HepG2 (cell line): ENCODE results near the gene DHRS7. TPM values are rescaled to one million over a fixed set of nuclear protein-coding genes. Genes with fewer than 3 reads are reported as not detected.

ENCODE experiments used
- ATAC-seq: fragments of 200-7000 bp; cut with Tn5 transposase; 3 replicates; pipeline ENCODE4 v1.9.1; 2020; ENCODE audit warnings: mild to moderate bottlenecking, moderate library complexity
- BruUV-seq: library from RNA; stranded (reverse); fragments of 400-500 nt; replicated peaks from 2 replicates; lab custom pipeline; 2021; lab: Mats Ljungman, UMichigan
- CTCF ChIA-PET: fragments of 300-600 bp; formaldehyde crosslinking; extraction: SDS; loops from one replicate; lab custom pipeline; 2021; ENCODE audit warnings: low total read pairs, inconsistent platforms, low intra/inter-chr PET ratio; lab: Yijun Ruan, JAX
- POLR2A ChIA-PET: fragments of 350-600 bp; sonication (Branson Sonifier 250); formaldehyde crosslinking; loops from one replicate; lab custom pipeline; 2020; ENCODE audit warnings: antibody characterized with exemption, inconsistent platforms; lab: Yijun Ruan, JAX
- DNase-seq: peaks from one replicate; pipeline ENCODE4 v3.0.0-alpha.2; 2015; ENCODE audit warnings: low spot score
- FAIRE-seq: peaks from 3 replicates; lab custom pipeline; 2011; peaks lifted over from hg19 to GRCh38; lab: Jason Lieb, UNC
- H2AFZ ChIP-seq: one replicate; pipeline ENCODE4 v1.6.1; 2011; ENCODE audit warnings: low read length, inconsistent platforms
- H3K27ac ChIP-seq: fragments of 300-600 bp; 3 replicates; pipeline ENCODE4 v1.8.0; 2011; ENCODE audit warnings: mixed run types, mild to moderate bottlenecking, mixed read lengths, low read length, inconsistent platforms; ENCODE audit not compliant: insufficient read depth; ENCODE audit errors: extremely low read length
- H3K27me3 ChIP-seq, 2 experiments: fragments of 200-600 bp in 1 of 2; 2 replicates in 1 of 2; 3 replicates in 1 of 2; pipeline versions ENCODE4 v1.6.0 to v1.8.0; 2011; ENCODE audit warnings: low read length in 2 of 2, mild to moderate bottlenecking in 2 of 2, moderate library complexity in 2 of 2, inconsistent platforms in 1 of 2; ENCODE audit not compliant: insufficient read depth in 2 of 2, control insufficient read depth in 1 of 2
- H3K36me3 ChIP-seq, 2 experiments: fragments of 200-600 bp in 1 of 2; replicated peaks in 1 of 2; 2 replicates in 1 of 2; 3 replicates in 1 of 2; pipeline versions ENCODE4 v1.5.1 to v1.8.0; 2011; ENCODE audit warnings: low read length in 2 of 2, inconsistent platforms in 1 of 2; ENCODE audit not compliant: insufficient read depth in 2 of 2, control insufficient read depth in 1 of 2
- H3K4me1 ChIP-seq: 2 replicates; pipeline ENCODE4 v1.5.1; 2012; ENCODE audit warnings: low read length, inconsistent platforms; ENCODE audit not compliant: insufficient read depth
- H3K4me2 ChIP-seq: 2 replicates; pipeline ENCODE4 v1.6.0; 2011; ENCODE audit warnings: low read depth, low read length, inconsistent platforms
- H3K4me3 ChIP-seq, 3 experiments: fragments of 200-600 bp in 1 of 3; sonication (generic), shearing (Covaris generic) in 1 of 3; replicated peaks in 1 of 3; 2 replicates each; pipeline ENCODE4 v1.5.1; 2011 to 2016; ENCODE audit warnings: low read length in 3 of 3, inconsistent platforms in 2 of 3, low read depth in 2 of 3, mild to moderate bottlenecking in 2 of 3, control low read depth in 1 of 3, mixed read lengths in 1 of 3; ENCODE audit not compliant: insufficient read depth in 1 of 3
- H3K79me2 ChIP-seq: one replicate; pipeline ENCODE4 v1.6.1; 2011; ENCODE audit warnings: low read length, inconsistent platforms; ENCODE audit not compliant: insufficient read depth
- H3K9ac ChIP-seq: 2 replicates; pipeline ENCODE4 v1.6.0; 2011; ENCODE audit warnings: mild to moderate bottlenecking, low read depth, low read length, inconsistent platforms; ENCODE audit not compliant: insufficient read depth
- H3K9me3 ChIP-seq: 2 replicates; pipeline ENCODE4 v1.5.1; 2012; ENCODE audit warnings: mild to moderate bottlenecking, low read length
- H4K20me1 ChIP-seq: 2 replicates; pipeline ENCODE4 v1.6.0; 2011; ENCODE audit warnings: inconsistent platforms, mild to moderate bottlenecking, low read length, moderate library complexity; ENCODE audit not compliant: insufficient read depth
- ADNP ChIP-seq: sonication (generic); formaldehyde crosslinking; IDR thresholded peaks from 2 replicates; pipeline ENCODE4 v1.4.0; 2020; ENCODE audit warnings: missing genetic modification reagents
- CEBPG ChIP-seq: IDR thresholded peaks from 2 replicates; pipeline ENCODE4 v1.6.1; 2016
- E2F1 ChIP-seq: sonication (generic); formaldehyde crosslinking; IDR thresholded peaks from 2 replicates; pipeline ENCODE4 v1.5.0; 2020; ENCODE audit warnings: missing genetic modification reagents
- GATA4 ChIP-seq: sonication (generic); IDR thresholded peaks from 2 replicates; pipeline ENCODE4 v1.6.1; 2016; ENCODE audit warnings: antibody characterized with exemption, low read depth, borderline replicate concordance
- GPBP1L1 ChIP-seq: sonication (generic); formaldehyde crosslinking; IDR thresholded peaks from 2 replicates; pipeline ENCODE4 v1.5.0; 2020; ENCODE audit warnings: mild to moderate bottlenecking, missing genetic modification reagents
- ISX ChIP-seq: sonication (generic); formaldehyde crosslinking; conservative IDR thresholded peaks from 2 replicates; pipeline ENCODE4 v1.5.0; 2020; ENCODE audit warnings: missing genetic modification reagents
- MBNL3 ChIP-seq: fragments of 250-450 bp; sonication (Bioruptor Pico); conservative IDR thresholded peaks from 2 replicates; pipeline ENCODE4 v1.8.0; 2022; ENCODE audit warnings: mild to moderate bottlenecking, inconsistent platforms
- MTF2 ChIP-seq: sonication (generic); formaldehyde crosslinking; IDR thresholded peaks from 2 replicates; pipeline ENCODE4 v1.5.0; 2020; ENCODE audit warnings: missing genetic modification reagents, borderline replicate concordance
- NONO ChIP-seq, 2 experiments: fragments of 450-650 bp in 1 of 2; sonication (generic) in 1 of 2; formaldehyde crosslinking in 1 of 2; IDR thresholded peaks in 1 of 2; conservative IDR thresholded peaks in 1 of 2; 2 replicates each; pipeline versions ENCODE4 v1.6.1 to v1.8.0; 2017 to 2022; ENCODE audit warnings: mild to moderate bottlenecking in 1 of 2, missing genetic modification reagents in 1 of 2, moderate library complexity in 1 of 2
- RFX1 ChIP-seq: fragments of 450-650 bp; IDR thresholded peaks from 2 replicates; pipeline ENCODE4 v1.6.1; 2017
- TCF7 ChIP-seq: sonication (generic); IDR thresholded peaks from 2 replicates; pipeline ENCODE4 v1.6.1; 2016; ENCODE audit warnings: antibody characterized with exemption, low read depth
- ZBTB20 ChIP-seq: sonication (generic); formaldehyde crosslinking; IDR thresholded peaks from 2 replicates; pipeline ENCODE4 v1.8.1; 2023; ENCODE audit warnings: missing genetic modification reagents, low read depth, mild to moderate bottlenecking, borderline replicate concordance
- ZNF607 ChIP-seq: sonication (generic); formaldehyde crosslinking; IDR thresholded peaks from 2 replicates; pipeline ENCODE4 v1.5.1; 2020; ENCODE audit warnings: missing genetic modification reagents, mild to moderate bottlenecking, borderline replicate concordance
- WGBS: methylation state at CpG from one replicate; pipeline ENCODE4 v1.1.6; 2017; ENCODE audit warnings: low lambda C conversion rate; 5-methylcytosine and 5-hydroxymethylcytosine counted together
- in situ Hi-C: cut with HindIII; loops from 2 replicates; pipeline ENCODE4 v1.10.0; 2017; ENCODE audit warnings: low pct_unique_long_range_greater_than_20kb; ENCODE audit not compliant: extremely low pct_ligation_motif_present
- intact Hi-C: fragments of 100-400 bp; cut with micrococcal nuclease; formaldehyde crosslinking; loops from one replicate; pipeline ENCODE4 v1.10.0; 2022; ENCODE audit not compliant: unreplicated experiment
- polyA plus RNA-seq, 8 experiments: library from polyadenylated mRNA; depleted of rRNA in 3 of 8; stranded (reverse) in 7 of 8; unstranded in 1 of 8; fragments of >200 nt; fragmentation: Illumina TruSeq in 4 of 8; extraction: Trizol in 4 of 8; gene quantifications; 2 replicates each; pipeline versions ENCODE4 v1.2.1 to v1.2.3, GENCODE V29; 2011 to 2016; ENCODE audit warnings: low read depth in 4 of 8, missing spikeins in 1 of 8, mixed read lengths in 1 of 8; ENCODE audit not compliant: insufficient read depth in 1 of 8
- total RNA-seq, 5 experiments: library from RNA; depleted of rRNA; stranded (reverse); fragments of >200 nt; fragmentation: Illumina TruSeq; extraction: Trizol; gene quantifications; 2 replicates each; pipeline ENCODE4 v1.2.3, GENCODE V29; 2016; ENCODE audit warnings: low read depth in 1 of 5
- TF ChIP-seq, protein P1 (sequence below): IDR thresholded peaks from 2 replicates; pipeline ENCODE4 v1.6.1; 2016; ENCODE audit warnings: low read depth, control low read depth
- TF ChIP-seq, protein P2 (sequence below): IDR thresholded peaks from 2 replicates; pipeline ENCODE4 v1.6.1; 2016
- TF ChIP-seq, protein P3 (sequence below): IDR thresholded peaks from 2 replicates; pipeline ENCODE4 v1.6.1; 2016; ENCODE audit warnings: control low read depth

DHRS7 gene
- total and polyA plus RNA-seq, 2 of the 13 experiments (the other 11 are each of a cell fraction or from before 2014, with no cell fraction given), result 20.8 to 44.4 TPM

DNA sequence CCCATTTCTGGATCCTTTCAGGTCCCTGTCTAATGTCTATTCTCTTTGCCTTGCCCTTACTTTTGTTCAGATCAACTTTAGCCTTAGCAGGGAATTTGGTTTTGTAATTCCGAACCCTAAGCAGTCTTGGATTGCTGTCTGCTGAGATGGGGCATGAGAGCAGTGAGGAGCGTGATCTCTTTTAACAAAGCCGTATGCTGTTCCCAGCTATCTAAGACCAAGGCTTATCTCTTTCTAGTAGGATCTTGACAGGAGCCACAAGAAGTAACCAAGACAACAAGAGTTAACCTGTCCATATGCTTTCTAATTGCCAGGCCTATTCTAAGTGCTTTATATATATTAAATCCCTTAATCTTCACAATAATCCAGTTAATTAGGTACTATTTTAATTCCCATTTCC is 4.5 kb upstream of the DHRS7 start:
- ATAC-seq (no peak), FAIRE-seq (no peak), DNase-seq (no peak)
- intact Hi-C loops, result loop anchor here (5.0 kb wide), 1 partner anchor 207 kb away; no protein-coding TSS in a partner anchor
- WGBS, result 58% methylated on average over 3 of the region's 3 CpGs
- CTCF ChIA-PET, result no interaction called here
- Histone ChIP-seq H3K9ac (no peak overlapping the region), H3K27me3 (peaks cover 0 to 4% of the 10 kb centered on the region in 2 experiments; a peak in 1 of 5 replicates)
- POLR2A ChIA-PET, result no interaction called here
- TF ChIP-seq ADNP (CRISPR knock-in tag) (no peak), GPBP1L1 (CRISPR knock-in tag) (no peak), ISX (CRISPR knock-in tag) (no peak), MTF2 (CRISPR knock-in tag) (no peak), CEBPG (no peak), GATA4 (no peak), RFX1 (no peak), TCF7 (no peak), MBNL3 (CRISPR knock-in tag) (no peak), ZBTB20 (CRISPR knock-in tag) (no peak), ZNF607 (CRISPR knock-in tag) (no peak), NONO (IDR thresholded peaks at IDR 0.05) (no peak), NONO (CRISPR knock-in tag; conservative IDR thresholded peaks at IDR 0.05) (no peak), E2F1 (CRISPR knock-in tag) (no peak)
- TF ChIP-seq, protein P1, sequence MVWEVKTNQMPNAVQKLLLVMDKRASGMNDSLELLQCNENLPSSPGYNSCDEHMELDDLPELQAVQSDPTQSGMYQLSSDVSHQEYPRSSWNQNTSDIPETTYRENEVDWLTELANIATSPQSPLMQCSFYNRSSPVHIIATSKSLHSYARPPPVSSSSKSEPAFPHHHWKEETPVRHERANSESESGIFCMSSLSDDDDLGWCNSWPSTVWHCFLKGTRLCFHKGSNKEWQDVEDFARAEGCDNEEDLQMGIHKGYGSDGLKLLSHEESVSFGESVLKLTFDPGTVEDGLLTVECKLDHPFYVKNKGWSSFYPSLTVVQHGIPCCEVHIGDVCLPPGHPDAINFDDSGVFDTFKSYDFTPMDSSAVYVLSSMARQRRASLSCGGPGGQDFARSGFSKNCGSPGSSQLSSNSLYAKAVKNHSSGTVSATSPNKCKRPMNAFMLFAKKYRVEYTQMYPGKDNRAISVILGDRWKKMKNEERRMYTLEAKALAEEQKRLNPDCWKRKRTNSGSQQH (CRISPR knock-in tag), result no peak
- TF ChIP-seq, protein P2, sequence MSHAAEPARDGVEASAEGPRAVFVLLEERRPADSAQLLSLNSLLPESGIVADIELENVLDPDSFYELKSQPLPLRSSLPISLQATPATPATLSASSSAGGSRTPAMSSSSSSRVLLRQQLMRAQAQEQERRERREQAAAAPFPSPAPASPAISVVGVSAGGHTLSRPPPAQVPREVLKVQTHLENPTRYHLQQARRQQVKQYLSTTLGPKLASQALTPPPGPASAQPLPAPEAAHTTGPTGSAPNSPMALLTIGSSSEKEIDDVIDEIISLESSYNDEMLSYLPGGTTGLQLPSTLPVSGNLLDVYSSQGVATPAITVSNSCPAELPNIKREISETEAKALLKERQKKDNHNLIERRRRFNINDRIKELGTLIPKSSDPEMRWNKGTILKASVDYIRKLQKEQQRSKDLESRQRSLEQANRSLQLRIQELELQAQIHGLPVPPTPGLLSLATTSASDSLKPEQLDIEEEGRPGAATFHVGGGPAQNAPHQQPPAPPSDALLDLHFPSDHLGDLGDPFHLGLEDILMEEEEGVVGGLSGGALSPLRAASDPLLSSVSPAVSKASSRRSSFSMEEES (CRISPR knock-in tag), result no peak
- TF ChIP-seq, protein P3, sequence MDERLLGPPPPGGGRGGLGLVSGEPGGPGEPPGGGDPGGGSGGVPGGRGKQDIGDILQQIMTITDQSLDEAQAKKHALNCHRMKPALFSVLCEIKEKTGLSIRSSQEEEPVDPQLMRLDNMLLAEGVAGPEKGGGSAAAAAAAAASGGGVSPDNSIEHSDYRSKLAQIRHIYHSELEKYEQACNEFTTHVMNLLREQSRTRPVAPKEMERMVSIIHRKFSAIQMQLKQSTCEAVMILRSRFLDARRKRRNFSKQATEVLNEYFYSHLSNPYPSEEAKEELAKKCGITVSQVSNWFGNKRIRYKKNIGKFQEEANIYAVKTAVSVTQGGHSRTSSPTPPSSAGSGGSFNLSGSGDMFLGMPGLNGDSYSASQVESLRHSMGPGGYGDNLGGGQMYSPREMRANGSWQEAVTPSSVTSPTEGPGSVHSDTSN (CRISPR knock-in tag), result no peak
- TF ChIP-seq, all 625 proteins: peak for 0
- Histone ChIP-seq H3K36me3 (no peaks in the 10 kb centered on the region), H4K20me1 (no peaks in the 10 kb centered on the region), H3K4me2 (no peak overlapping the region), H3K9me3 (no peaks in the 10 kb centered on the region), H3K79me2 (no peaks in the 10 kb centered on the region), H3K4me3 (no peak overlapping the region), H3K4me1 (peaks cover 16% of the 10 kb centered on the region), H2AFZ (no peak overlapping the region), H3K27ac (no peak overlapping the region)
- no TSS peak for BruUV-seq
- in situ Hi-C loops, result no loop called here
